Renal pelvis (tissue), 12 donors: ENCODE data around the gene NFAT5. TPM values are rescaled to one million over a fixed set of nuclear protein-coding genes. Genes with fewer than 3 reads are reported as not detected.
"Not testable (repeated sequence)": the region's sequence is repeated elsewhere in the genome, so short reads cannot be mapped to it uniquely, and the experiment has no call there.

Experiments used
- DNase-seq: peaks from one replicate; pipeline ENCODE4 v3.0.0-alpha.2; 2013
- long read RNA-seq, 16 experiments: transcript quantifications; one replicate each; lab custom pipeline, GENCODE V29; 2026
- polyA plus RNA-seq, 3 donors: library from polyadenylated mRNA; unstranded; fragments of 120-200 nt; gene quantifications; one replicate each; pipeline ENCODE4 v1.2.1, GENCODE V29; 2013; ENCODE audit not compliant: insufficient read length in 3 of 3

The NFAT5 gene
- polyA plus RNA-seq = 10 to 100 TPM; 29.5 to 68.1 (median 58.0) TPM
- long read RNA-seq, donor 1, partial matches to known transcripts = 5 of 24 reads
- long read RNA-seq, donor 1, other reads (novel, unspliced or antisense) = 19 of 24 reads
- long read RNA-seq, donor 2, partial matches to known transcripts = 0 of 1 reads
- long read RNA-seq, donor 2, other reads (novel, unspliced or antisense) = 0 of 1 reads
- long read RNA-seq, donor 3, partial matches to known transcripts = 6 of 6 reads
- long read RNA-seq, donor 3, other reads (novel, unspliced or antisense) = 0 of 6 reads
- long read RNA-seq, donor 4 = 0 reads
- long read RNA-seq, donor 5 = 0 reads
- long read RNA-seq, donor 6, partial matches to known transcripts = 7 of 31 reads
- long read RNA-seq, donor 6, other reads (novel, unspliced or antisense) = 22 of 31 reads
- long read RNA-seq, donor 7, partial matches to known transcripts = 14 of 15 reads
- long read RNA-seq, donor 7, other reads (novel, unspliced or antisense) = 0 of 15 reads
- long read RNA-seq, donor 8, partial matches to known transcripts = 0 of 1 reads
- long read RNA-seq, donor 8, other reads (novel, unspliced or antisense) = 0 of 1 reads
- long read RNA-seq, donor 9, partial matches to known transcripts = 0 of 19 reads
- long read RNA-seq, donor 9, other reads (novel, unspliced or antisense) = 19 of 19 reads
- long read RNA-seq, donor 10 = 0 reads
- long read RNA-seq, donor 11, partial matches to known transcripts = 24 of 24 reads
- long read RNA-seq, donor 11, other reads (novel, unspliced or antisense) = 0 of 24 reads
- long read RNA-seq, donor 12, partial matches to known transcripts = 6 of 9 reads
- long read RNA-seq, donor 12, other reads (novel, unspliced or antisense) = 0 of 9 reads
- long read RNA-seq, donor 13, partial matches to known transcripts = 41 of 44 reads
- long read RNA-seq, donor 13, other reads (novel, unspliced or antisense) = 0 of 44 reads
- long read RNA-seq, donor 14 = 0 reads
- long read RNA-seq, donor 15 = 0 reads
- long read RNA-seq, donor 16 = 0 reads

GRCh38 chr16:69565671-69566239 is at the start of gene NFAT5:
TSS of gene NFAT5 (plus strand) at chr16:69565966. CDS start at chr16:69566302, 336 bp downstream.
- DNase-seq = peak; percentile 89

- DNase-seq = not testable (repeated sequence)
Observed at GRCh38 chr16:69517914-69518313, 47.9 kb upstream of the NFAT5 start.

- DNase-seq = no peak
Observed at GRCh38 chr16:69520413-69520799, 45.4 kb upstream of the NFAT5 start.

- no peak for DNase-seq
Observed at GRCh38 chr16:69520800-69521602, 44.8 kb upstream of the NFAT5 start.

- no peak for DNase-seq
Observed at GRCh38 chr16:69522041-69522578, 43.7 kb upstream of the NFAT5 start.

GRCh38 chr16:69522732-69523404 is 42.9 kb upstream of the NFAT5 start:
- no peak for DNase-seq

- no peak for DNase-seq
Observed at GRCh38 chr16:69523566-69524305, 42.0 kb upstream of the NFAT5 start.

GRCh38 chr16:69526831-69527655 is 38.7 kb upstream of the NFAT5 start:
- DNase-seq = no peak

GRCh38 chr16:69531988-69532387 is 33.8 kb upstream of the NFAT5 start:
- DNase-seq = no peak

- DNase-seq = no peak
Observed at GRCh38 chr16:69532641-69533455, 32.9 kb upstream of the NFAT5 start.

GRCh38 chr16:69534720-69535119 is 31.0 kb upstream of the NFAT5 start:
- no peak for DNase-seq

- no peak for DNase-seq
Observed at GRCh38 chr16:69535123-69536050, 30.4 kb upstream of the NFAT5 start.

GRCh38 chr16:69537706-69538080 is 28.1 kb upstream of the NFAT5 start:
- DNase-seq = no peak

GRCh38 chr16:69538808-69539207 is 27.0 kb upstream of the NFAT5 start:
- no peak for DNase-seq

- no peak for DNase-seq
Observed at GRCh38 chr16:69542974-69543373, 22.8 kb upstream of the NFAT5 start.

- DNase-seq = no peak
Observed at GRCh38 chr16:69544088-69544487, 21.7 kb upstream of the NFAT5 start.

- DNase-seq = not testable (repeated sequence)
Observed at GRCh38 chr16:69546663-69547062, 19.1 kb upstream of the NFAT5 start.
